Neural cell (in vitro differentiated cells): Measurements from ENCODE around the gene TMEM125. TPM values are rescaled to one million over a fixed set of nuclear protein-coding genes. Genes with fewer than 3 reads are reported as not detected.

Experiments used
- H2AFZ ChIP-seq: fragments of 200-600, 300-800 bp; sonication (generic), shearing (Covaris generic); 2 replicates; pipeline ENCODE4 v1.6.0; 2014; ENCODE audit warnings: low read depth, mild to moderate bottlenecking, antibody characterized with exemption, low read length, moderate library complexity
- H3F3A ChIP-seq: fragments of 200-600 bp; shearing (Covaris generic); 2 replicates; pipeline ENCODE4 v1.6.1; 2016; ENCODE audit warnings: mild to moderate bottlenecking, moderate library complexity, mixed read lengths, antibody characterized with exemption, low read length; ENCODE audit not compliant: insufficient read depth, poor library complexity, severe bottlenecking
- H3K27ac ChIP-seq: fragments of 200-600, 300-800 bp; sonication (generic), shearing (Covaris generic); 2 replicates; pipeline ENCODE4 v1.5.1; 2014; ENCODE audit warnings: mild to moderate bottlenecking, low read length, moderate library complexity
- H3K27me3 ChIP-seq: fragments of 300-800, 200-600 bp; sonication (generic), shearing (Covaris generic); 2 replicates; pipeline ENCODE4 v1.6.0; 2014; ENCODE audit warnings: mild to moderate bottlenecking, low read depth, low read length, moderate library complexity; ENCODE audit not compliant: insufficient read depth
- H3K36me3 ChIP-seq: fragments of 300-800, 200-600 bp; sonication (generic), shearing (Covaris generic); 2 replicates; pipeline ENCODE4 v1.5.1; 2014; ENCODE audit warnings: mild to moderate bottlenecking, antibody characterized with exemption, low read length, moderate library complexity; ENCODE audit not compliant: insufficient read depth
- H3K4me2 ChIP-seq: fragments of 300-800, 200-600 bp; sonication (generic), shearing (Covaris generic); 2 replicates; pipeline ENCODE4 v1.6.0; 2014; ENCODE audit warnings: mild to moderate bottlenecking, low read length
- H3K4me3 ChIP-seq: fragments of 300-800, 200-600 bp; sonication (generic), shearing (Covaris generic); 2 replicates; pipeline ENCODE4 v1.5.1; 2014; ENCODE audit warnings: mild to moderate bottlenecking, low read length, moderate library complexity
- H3K79me2 ChIP-seq: fragments of 200-600 bp; shearing (Covaris generic); replicated peaks from 2 replicates; pipeline ENCODE4 v1.6.0; 2014; ENCODE audit warnings: mild to moderate bottlenecking, low read length, moderate library complexity; ENCODE audit not compliant: insufficient read depth
- H3K9ac ChIP-seq: fragments of 300-800, 200-600 bp; sonication (generic), shearing (Covaris generic); 2 replicates; pipeline ENCODE4 v1.6.1; 2016; ENCODE audit warnings: mild to moderate bottlenecking, low read length, mixed read lengths
- H3K9me2 ChIP-seq: fragments of 200-600 bp; shearing (Covaris generic); 2 replicates; pipeline ENCODE4 v1.6.1; 2016; ENCODE audit warnings: mild to moderate bottlenecking, low read length, mixed read lengths; ENCODE audit not compliant: insufficient read depth
- H3K9me3 ChIP-seq: fragments of 200-600, 300-800 bp; sonication (generic), shearing (Covaris generic); 2 replicates; pipeline ENCODE4 v1.6.1; 2016; ENCODE audit warnings: mild to moderate bottlenecking, mixed run types, low read length, moderate library complexity, mixed read lengths
- H4K20me1 ChIP-seq: fragments of 200-600 bp; shearing (Covaris generic); 2 replicates; pipeline ENCODE4 v1.6.1; 2016; ENCODE audit warnings: mild to moderate bottlenecking, mixed run types; ENCODE audit not compliant: insufficient read depth
- EP300 ChIP-seq: fragments of 450-650 bp; conservative IDR thresholded peaks from 2 replicates; pipeline ENCODE4 v1.6.1; 2014; ENCODE audit warnings: antibody characterized with exemption, mild to moderate bottlenecking, moderate library complexity; ENCODE audit not compliant: poor library complexity, severe bottlenecking
- EZH2 ChIP-seq: fragments of 200-600, 300-800 bp; shearing (Covaris generic), sonication (generic); IDR thresholded peaks from 2 replicates; pipeline ENCODE4 v1.6.1; 2014; ENCODE audit warnings: antibody characterized with exemption, low read length, borderline replicate concordance, mild to moderate bottlenecking; ENCODE audit not compliant: insufficient read depth, poor library complexity, severe bottlenecking
- MXI1 ChIP-seq: fragments of 450-650 bp; conservative IDR thresholded peaks from 2 replicates; pipeline ENCODE4 v1.6.1; 2014; ENCODE audit warnings: antibody characterized with exemption, mild to moderate bottlenecking; ENCODE audit not compliant: poor library complexity, severe bottlenecking
- POLR2AphosphoS5 ChIP-seq: IDR thresholded peaks from 2 replicates; pipeline ENCODE4 v1.6.1; 2012
- RAD21 ChIP-seq: fragments of 450-650 bp; conservative IDR thresholded peaks from 2 replicates; pipeline ENCODE4 v1.6.1; 2014; ENCODE audit warnings: antibody characterized with exemption, mild to moderate bottlenecking, moderate library complexity
- SMC3 ChIP-seq: fragments of 450-650 bp; conservative IDR thresholded peaks from 2 replicates; pipeline ENCODE4 v1.6.1; 2014; ENCODE audit warnings: antibody characterized with exemption, mild to moderate bottlenecking, moderate library complexity; ENCODE audit not compliant: poor library complexity
- TAF1 ChIP-seq: IDR thresholded peaks from 2 replicates; pipeline ENCODE4 v1.6.1; 2012; ENCODE audit warnings: low read depth
- polyA plus RNA-seq: library from polyadenylated mRNA; depleted of rRNA; stranded (reverse); fragments of >200 nt; gene quantifications from 2 replicates; pipeline ENCODE4 v1.2.3, GENCODE V29; 2014
- TF ChIP-seq, protein P1 (sequence below): IDR thresholded peaks from 2 replicates; pipeline ENCODE4 v1.6.1; 2012; ENCODE audit warnings: borderline replicate concordance
- TF ChIP-seq, protein P2 (sequence below): fragments of 450-650 bp; IDR thresholded peaks from 2 replicates; pipeline ENCODE4 v1.5.1; 2014; ENCODE audit warnings: antibody characterized with exemption, mild to moderate bottlenecking, moderate library complexity; ENCODE audit not compliant: poor library complexity, severe bottlenecking

The TMEM125 gene
- polyA plus RNA-seq, 1 donor from 2014 or later: not detected

DNA sequence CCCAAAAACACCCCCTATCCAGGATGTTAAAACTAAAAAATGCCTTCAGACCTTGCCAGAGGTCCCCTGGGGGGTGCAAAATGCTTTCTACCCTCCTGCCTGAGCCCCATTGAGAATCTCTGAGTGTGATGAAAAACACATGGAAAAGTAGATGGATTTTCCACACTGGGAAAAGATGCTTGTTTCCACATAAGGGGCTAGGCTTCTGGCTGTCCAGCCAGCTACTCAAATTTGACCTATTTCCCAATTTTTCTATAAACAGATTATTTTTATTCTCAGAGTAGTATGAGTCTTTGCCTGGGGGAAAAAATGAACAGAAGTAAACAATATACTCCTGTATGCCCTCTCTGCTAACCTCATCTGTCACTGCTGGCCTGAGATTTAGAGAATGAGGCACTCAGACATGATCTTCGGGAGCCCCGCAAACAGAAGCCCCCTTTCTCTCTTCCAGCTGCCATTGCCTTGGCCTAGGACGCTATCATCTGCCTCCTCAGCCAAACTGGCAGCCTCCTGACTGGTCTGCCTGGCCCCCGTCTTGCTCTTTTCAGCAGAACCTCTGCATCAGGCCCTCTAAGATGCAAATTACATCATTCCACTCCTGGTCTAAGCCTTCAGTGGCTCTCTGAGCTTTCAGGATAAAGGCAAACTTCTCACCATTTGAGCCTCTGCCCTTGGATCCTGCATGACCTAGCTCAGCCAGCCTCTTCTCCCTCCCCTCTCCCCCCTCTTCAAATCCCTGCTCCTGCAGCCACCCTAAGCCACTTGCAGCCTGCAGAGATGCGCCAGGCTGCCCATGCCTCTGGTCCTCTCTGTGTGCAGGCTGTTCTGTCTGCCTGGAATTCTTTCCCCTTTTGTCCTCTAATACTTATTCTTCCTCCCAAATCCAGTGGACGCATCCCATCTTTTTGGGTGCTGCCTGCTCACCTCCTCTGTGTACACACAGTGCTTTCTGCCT is 39.7 kb upstream of the TMEM125 start:
- Histone ChIP-seq H2AFZ (no peak overlapping the region), H3K9me2 (no peaks in the 10 kb centered on the region), H3K9me3 (no peaks in the 10 kb centered on the region), H3F3A (no peaks in the 10 kb centered on the region), H4K20me1 (no peaks in the 10 kb centered on the region), H3K27ac (no peak overlapping the region), H3K79me2 (no peaks in the 10 kb centered on the region), H3K9ac (no peak overlapping the region), H3K27me3 (no peaks in the 10 kb centered on the region), H3K4me2 (no peak overlapping the region), H3K36me3 (no peaks in the 10 kb centered on the region), H3K4me3 (no peak overlapping the region)
- TF ChIP-seq, protein P1, sequence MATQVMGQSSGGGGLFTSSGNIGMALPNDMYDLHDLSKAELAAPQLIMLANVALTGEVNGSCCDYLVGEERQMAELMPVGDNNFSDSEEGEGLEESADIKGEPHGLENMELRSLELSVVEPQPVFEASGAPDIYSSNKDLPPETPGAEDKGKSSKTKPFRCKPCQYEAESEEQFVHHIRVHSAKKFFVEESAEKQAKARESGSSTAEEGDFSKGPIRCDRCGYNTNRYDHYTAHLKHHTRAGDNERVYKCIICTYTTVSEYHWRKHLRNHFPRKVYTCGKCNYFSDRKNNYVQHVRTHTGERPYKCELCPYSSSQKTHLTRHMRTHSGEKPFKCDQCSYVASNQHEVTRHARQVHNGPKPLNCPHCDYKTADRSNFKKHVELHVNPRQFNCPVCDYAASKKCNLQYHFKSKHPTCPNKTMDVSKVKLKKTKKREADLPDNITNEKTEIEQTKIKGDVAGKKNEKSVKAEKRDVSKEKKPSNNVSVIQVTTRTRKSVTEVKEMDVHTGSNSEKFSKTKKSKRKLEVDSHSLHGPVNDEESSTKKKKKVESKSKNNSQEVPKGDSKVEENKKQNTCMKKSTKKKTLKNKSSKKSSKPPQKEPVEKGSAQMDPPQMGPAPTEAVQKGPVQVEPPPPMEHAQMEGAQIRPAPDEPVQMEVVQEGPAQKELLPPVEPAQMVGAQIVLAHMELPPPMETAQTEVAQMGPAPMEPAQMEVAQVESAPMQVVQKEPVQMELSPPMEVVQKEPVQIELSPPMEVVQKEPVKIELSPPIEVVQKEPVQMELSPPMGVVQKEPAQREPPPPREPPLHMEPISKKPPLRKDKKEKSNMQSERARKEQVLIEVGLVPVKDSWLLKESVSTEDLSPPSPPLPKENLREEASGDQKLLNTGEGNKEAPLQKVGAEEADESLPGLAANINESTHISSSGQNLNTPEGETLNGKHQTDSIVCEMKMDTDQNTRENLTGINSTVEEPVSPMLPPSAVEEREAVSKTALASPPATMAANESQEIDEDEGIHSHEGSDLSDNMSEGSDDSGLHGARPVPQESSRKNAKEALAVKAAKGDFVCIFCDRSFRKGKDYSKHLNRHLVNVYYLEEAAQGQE: no peak
- TF ChIP-seq TAF1: no peak
- TF ChIP-seq EZH2: no peak
- TF ChIP-seq EP300: no peak
- TF ChIP-seq SMC3: no peak
- TF ChIP-seq MXI1: no peak
- TF ChIP-seq, protein P2, sequence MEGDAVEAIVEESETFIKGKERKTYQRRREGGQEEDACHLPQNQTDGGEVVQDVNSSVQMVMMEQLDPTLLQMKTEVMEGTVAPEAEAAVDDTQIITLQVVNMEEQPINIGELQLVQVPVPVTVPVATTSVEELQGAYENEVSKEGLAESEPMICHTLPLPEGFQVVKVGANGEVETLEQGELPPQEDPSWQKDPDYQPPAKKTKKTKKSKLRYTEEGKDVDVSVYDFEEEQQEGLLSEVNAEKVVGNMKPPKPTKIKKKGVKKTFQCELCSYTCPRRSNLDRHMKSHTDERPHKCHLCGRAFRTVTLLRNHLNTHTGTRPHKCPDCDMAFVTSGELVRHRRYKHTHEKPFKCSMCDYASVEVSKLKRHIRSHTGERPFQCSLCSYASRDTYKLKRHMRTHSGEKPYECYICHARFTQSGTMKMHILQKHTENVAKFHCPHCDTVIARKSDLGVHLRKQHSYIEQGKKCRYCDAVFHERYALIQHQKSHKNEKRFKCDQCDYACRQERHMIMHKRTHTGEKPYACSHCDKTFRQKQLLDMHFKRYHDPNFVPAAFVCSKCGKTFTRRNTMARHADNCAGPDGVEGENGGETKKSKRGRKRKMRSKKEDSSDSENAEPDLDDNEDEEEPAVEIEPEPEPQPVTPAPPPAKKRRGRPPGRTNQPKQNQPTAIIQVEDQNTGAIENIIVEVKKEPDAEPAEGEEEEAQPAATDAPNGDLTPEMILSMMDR: no peak
- no peak for TF ChIP-seq POLR2AphosphoS5
- no peak for TF ChIP-seq RAD21

DNA sequence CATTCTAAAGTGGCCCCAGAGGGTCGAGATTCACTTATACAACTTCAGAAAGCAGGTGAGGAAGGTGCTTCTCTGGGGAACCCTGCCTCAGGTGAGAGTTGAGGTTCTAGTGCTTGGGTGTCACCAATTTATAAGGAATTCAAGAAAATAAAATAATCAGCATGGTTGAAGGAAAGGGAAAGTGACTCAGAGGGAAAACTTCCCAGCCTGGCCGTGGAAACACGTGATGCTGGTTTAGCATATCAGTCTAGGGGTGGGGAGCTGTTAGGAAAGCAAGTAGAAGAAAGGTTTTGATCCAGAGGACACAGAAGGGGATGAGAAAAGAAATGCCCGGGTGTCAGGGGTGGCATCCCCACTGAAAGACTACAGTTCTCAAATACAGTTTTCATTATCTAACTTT is 37.7 kb upstream of the TMEM125 start:
- Histone ChIP-seq H3K36me3 (no peaks in the 10 kb centered on the region), H3K4me2 (no peak overlapping the region), H4K20me1 (no peaks in the 10 kb centered on the region), H3K9me3 (no peaks in the 10 kb centered on the region), H2AFZ (no peak overlapping the region), H3K4me3 (no peak overlapping the region), H3K9me2 (no peaks in the 10 kb centered on the region), H3F3A (no peaks in the 10 kb centered on the region), H3K79me2 (no peaks in the 10 kb centered on the region), H3K27ac (no peak overlapping the region), H3K27me3 (no peaks in the 10 kb centered on the region), H3K9ac (no peak overlapping the region)
- TF ChIP-seq, protein P2: no peak
